GM10266 (cell line): ENCODE data around the gene GGTA1.

Experiments
- DNase-seq: peaks from one replicate; pipeline ENCODE4 v3.0.0; 2012; ENCODE audit errors: extremely low spot score
- TF ChIP-seq, protein P1 (sequence below): IDR thresholded peaks from 2 replicates; pipeline ENCODE4 v1.5.1; 2012; ENCODE audit warnings: mild to moderate bottlenecking, low read depth; ENCODE audit not compliant: control insufficient read depth, insufficient read depth; ENCODE audit errors: missing control alignments

GGTA1 gene

DNA sequence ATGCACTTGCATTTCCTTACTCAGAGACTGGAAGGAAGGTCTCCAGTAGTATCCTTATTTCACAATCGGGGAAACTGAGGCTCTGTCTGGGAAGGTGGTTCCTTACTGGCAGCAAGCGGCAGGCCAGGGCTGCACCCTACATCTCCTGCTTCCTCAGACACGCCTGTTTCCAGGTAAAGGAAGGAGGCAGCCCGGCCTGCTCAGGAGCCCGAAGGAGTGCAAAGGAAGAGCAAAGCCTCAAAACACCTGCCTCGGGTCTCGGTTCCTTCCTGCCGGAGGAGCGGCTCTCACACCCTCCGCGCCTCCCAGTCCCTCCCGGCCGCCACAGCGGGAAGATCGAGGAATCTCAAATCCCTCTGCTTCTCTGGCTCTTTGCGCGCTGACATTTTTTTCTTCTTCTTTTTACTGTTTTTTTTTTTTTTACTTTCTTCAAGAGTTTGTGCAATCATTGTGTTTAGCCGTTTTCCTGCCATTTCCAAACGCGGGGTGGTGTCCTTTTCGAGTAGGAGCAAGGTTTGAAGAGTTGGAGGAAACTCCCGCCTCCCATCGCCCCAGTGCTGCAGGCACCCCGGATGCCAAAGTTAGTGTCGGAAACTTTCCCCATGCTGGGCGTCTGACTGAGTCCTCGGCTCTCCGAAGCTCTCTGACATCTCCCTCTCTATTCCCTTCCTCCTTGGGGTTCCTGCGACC lies 1.0 kb downstream of the GGTA1 start:
- TF ChIP-seq, protein P1, sequence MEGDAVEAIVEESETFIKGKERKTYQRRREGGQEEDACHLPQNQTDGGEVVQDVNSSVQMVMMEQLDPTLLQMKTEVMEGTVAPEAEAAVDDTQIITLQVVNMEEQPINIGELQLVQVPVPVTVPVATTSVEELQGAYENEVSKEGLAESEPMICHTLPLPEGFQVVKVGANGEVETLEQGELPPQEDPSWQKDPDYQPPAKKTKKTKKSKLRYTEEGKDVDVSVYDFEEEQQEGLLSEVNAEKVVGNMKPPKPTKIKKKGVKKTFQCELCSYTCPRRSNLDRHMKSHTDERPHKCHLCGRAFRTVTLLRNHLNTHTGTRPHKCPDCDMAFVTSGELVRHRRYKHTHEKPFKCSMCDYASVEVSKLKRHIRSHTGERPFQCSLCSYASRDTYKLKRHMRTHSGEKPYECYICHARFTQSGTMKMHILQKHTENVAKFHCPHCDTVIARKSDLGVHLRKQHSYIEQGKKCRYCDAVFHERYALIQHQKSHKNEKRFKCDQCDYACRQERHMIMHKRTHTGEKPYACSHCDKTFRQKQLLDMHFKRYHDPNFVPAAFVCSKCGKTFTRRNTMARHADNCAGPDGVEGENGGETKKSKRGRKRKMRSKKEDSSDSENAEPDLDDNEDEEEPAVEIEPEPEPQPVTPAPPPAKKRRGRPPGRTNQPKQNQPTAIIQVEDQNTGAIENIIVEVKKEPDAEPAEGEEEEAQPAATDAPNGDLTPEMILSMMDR = no peak
- peak; percentile 44 for DNase-seq

DNA sequence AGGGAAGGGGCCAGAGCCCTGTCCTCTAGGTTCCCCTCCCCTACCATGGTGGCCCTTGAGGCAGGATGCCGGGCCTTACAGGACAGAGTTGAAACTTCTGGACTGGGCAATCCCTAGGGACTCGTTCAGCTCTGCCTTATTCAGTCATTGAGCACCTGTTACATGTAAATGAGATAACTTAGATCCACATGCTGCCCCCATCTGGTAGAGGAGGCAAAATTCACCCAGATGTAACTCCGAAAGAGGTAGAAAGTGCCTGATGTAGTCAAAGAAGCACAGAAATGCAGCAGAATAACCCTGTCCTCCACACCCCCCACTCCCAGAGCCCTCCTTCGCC lies 1.5 kb downstream of the GGTA1 start:
- TF ChIP-seq, protein P1 = peak; percentile 69
- peak; percentile 93 for DNase-seq

DNA sequence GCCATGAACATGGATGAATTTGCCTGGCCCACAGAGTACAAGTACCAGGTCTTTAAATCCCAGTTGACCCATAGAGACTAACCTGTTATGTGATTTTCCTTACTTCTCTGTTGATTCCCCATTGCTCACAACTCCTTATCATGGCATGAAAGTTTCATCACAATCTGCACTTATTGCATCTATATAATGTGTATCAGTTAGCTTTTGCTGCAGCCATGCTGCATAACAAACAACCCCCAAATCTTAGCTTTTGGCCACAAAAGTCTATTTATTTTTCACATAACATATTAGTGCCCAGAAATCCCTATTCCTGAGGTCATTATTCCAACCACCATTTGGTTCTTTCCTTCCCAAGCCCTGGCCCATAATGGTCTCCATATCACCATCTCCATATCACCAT lies 3.7 kb downstream of the GGTA1 start:
- no peak for DNase-seq
- TF ChIP-seq, protein P1 = no peak

DNA sequence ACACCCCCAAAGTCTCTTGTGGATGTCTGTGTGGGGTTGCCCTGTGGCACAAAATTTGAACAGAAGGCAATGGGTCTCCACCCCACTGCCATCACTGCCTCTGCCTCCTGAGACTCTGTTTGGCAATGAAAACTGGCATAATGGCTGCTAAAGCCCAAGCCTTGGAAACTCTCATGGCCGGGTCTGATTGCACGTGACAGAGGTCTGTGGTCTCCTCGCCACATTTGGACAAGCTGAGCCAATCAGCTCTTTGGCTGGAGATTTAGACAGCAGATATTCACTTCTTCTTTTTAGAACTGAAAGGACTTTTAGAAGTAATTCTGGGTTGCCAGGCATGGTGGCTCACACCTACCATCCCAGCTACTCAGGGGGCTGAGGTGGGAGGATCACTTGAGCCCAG lies 5.5 kb downstream of the GGTA1 start:
- peak; percentile 43 for DNase-seq
- TF ChIP-seq, protein P1 = no peak

DNA sequence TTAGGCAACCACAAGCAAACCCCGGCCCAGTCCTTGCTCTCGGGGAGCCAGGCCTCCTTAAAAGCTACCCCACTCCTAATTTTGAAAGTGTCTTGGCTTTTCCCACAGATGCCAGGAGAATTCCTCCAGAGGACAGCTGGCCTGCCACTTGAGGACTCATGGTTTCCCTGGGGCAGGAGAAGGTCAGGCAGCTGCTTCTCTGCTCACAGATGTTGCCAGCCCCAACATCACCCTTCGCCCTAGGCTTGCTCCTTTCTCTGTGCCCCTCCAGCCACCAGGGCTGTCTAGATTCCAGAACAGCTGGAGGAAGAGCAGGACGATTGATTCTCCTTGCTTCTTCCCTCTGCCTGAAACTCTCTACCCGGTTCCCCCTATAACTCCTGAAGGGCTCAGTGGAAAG lies 8.5 kb downstream of the GGTA1 start:
- DNase-seq = no peak
- TF ChIP-seq, protein P1 = no peak

DNA sequence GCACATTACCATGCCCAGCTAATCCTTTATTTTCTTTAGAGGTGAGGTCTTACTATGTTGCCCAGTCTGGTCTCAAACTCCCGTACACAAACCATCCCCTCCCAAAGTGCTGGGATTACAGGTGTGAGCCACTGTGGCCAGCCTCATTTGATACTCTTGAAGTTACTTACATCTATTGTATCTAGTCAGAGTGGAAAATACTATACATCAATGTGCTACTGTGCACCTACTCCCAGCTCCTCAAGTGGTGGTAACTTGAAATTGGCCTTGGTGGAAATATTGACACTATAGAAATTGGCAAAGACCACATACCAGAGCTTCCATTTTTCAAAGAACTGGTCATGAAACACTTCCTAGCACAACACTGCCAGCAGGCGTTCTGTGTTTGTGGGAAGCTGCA lies 10.3 kb downstream of the GGTA1 start:
- no peak for DNase-seq
- TF ChIP-seq, protein P1 = no peak

DNA sequence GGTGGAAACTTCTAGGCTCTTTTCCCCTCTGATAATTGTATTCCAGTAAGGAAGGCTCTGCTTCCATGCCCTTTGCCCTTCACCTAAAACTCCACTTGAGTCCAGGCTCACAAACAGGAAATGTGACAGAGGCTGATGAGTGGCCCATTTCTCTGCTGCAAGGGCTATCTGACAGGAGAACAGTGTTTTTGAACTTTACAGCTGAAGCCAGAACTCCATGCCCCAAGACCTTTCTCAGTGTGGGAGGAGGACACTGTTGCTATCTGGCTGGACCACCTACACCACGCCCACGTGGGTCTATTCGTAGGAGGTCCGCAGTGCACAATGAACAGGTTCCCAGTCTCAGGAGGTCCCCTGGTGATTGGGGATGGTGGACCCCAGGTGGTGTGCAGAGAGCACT lies 13.6 kb downstream of the GGTA1 start:
- TF ChIP-seq, protein P1 = no peak
- no peak for DNase-seq
